ENCODE results near the gene SFSWAP. TPM values are rescaled to one million over a fixed set of nuclear protein-coding genes. Genes with fewer than 3 reads are reported as not detected.
A peak's percentile ranks its signal among the peaks of the same experiment; 100 is the strongest.

SFSWAP gene
- total RNA-seq, 1 experiment from 2014 or later = 68.8 TPM

GRCh38 chr12:131828671-131829355 is 117.9 kb downstream of the SFSWAP start:
- no peaks in the 10 kb centered on the region for H3K36me3 Mint-ChIP-seq (ENCODE audit: insufficient read depth, unreplicated experiment)
- POLR2A ChIA-PET = interaction anchor here (0.7 to 1.1 kb wide), 3 partner anchors 10 to 724 kb away, joined by 3 to 4 read pairs (median 4); no protein-coding TSS in a partner anchor
- no peaks in the 10 kb centered on the region for H3K27me3 Mint-ChIP-seq (ENCODE audit: insufficient read depth, unreplicated experiment)
- no peak for TF ChIP-seq CTCF (IDR thresholded peaks at IDR 0.05; ENCODE audit: unreplicated experiment)
- CTCF ChIA-PET = interaction anchor here (0.6 to 1.4 kb wide), 5 partner anchors 15 to 67 kb away, joined by 3 to 5 read pairs (median 3); no protein-coding TSS in a partner anchor
- peaks cover 13% of the 10 kb centered on the region for H3K4me1 Mint-ChIP-seq (ENCODE audit: insufficient read depth, unreplicated experiment)
- BruUV-seq (replicated peaks) = no TSS peak
- intact Hi-C loops (cut with micrococcal nuclease) = no loop called here
- no peaks in the 10 kb centered on the region for H3K9me3 Mint-ChIP-seq (ENCODE audit: unreplicated experiment)
- DNase-seq (ENCODE audit: unreplicated experiment) = peak; percentile 39
- H3K27ac Mint-ChIP-seq (ENCODE audit: low read depth, unreplicated experiment) = no peak overlapping the region
- peak overlapping the region; percentile 75 for H3K4me3 Mint-ChIP-seq (ENCODE audit: unreplicated experiment)

GRCh38 chr12:131829356-131829747 is 118.5 kb downstream of the SFSWAP start:
- no peak for TF ChIP-seq CTCF (IDR thresholded peaks at IDR 0.05; ENCODE audit: unreplicated experiment)
- DNase-seq (ENCODE audit: unreplicated experiment) = peak; percentile 30
- Mint-ChIP-seq H3K9me3 (ENCODE audit: unreplicated experiment) (no peaks in the 10 kb centered on the region), H3K36me3 (ENCODE audit: insufficient read depth, unreplicated experiment) (no peaks in the 10 kb centered on the region), H3K27ac (ENCODE audit: low read depth, unreplicated experiment) (no peak overlapping the region), H3K4me3 (ENCODE audit: unreplicated experiment) (peak overlapping the region; percentile 75), H3K4me1 (ENCODE audit: insufficient read depth, unreplicated experiment) (peaks cover 11% of the 10 kb centered on the region), H3K27me3 (ENCODE audit: insufficient read depth, unreplicated experiment) (no peaks in the 10 kb centered on the region)
- POLR2A ChIA-PET = interaction anchor here (0.7 to 1.1 kb wide), 2 partner anchors 67 to 725 kb away, joined by 4 read pairs; no protein-coding TSS in a partner anchor
- intact Hi-C loops (cut with micrococcal nuclease) = no loop called here
- CTCF ChIA-PET = interaction anchor here (1.4 kb wide), 1 partner anchor 49 kb away, joined by 5 read pairs; no protein-coding TSS in a partner anchor
- BruUV-seq (replicated peaks) = no TSS peak

GRCh38 chr12:131829791-131830334 is 119.0 kb downstream of the SFSWAP start:
- no peak for TF ChIP-seq CTCF (IDR thresholded peaks at IDR 0.05; ENCODE audit: unreplicated experiment)
- ChIA-PET POLR2A (interaction anchor here (1.0 to 1.1 kb wide), 2 partner anchors 67 to 100 kb away, joined by 3 to 4 read pairs; no protein-coding TSS in a partner anchor), CTCF (interaction anchor here (0.7 to 1.6 kb wide), 3 partner anchors 116 to 913 kb away, joined by 3 to 8 read pairs (median 3); no protein-coding TSS in a partner anchor)
- no peaks in the 10 kb centered on the region for H3K9me3 Mint-ChIP-seq (ENCODE audit: unreplicated experiment)
- intact Hi-C loops (cut with micrococcal nuclease) = loop anchor here (2.0 to 5.0 kb wide), 3 partner anchors 65 to 913 kb away; partner anchors contain the start of gene ULK1
- H3K27ac Mint-ChIP-seq (ENCODE audit: low read depth, unreplicated experiment) = no peak overlapping the region
- H3K36me3 Mint-ChIP-seq (ENCODE audit: insufficient read depth, unreplicated experiment) = no peaks in the 10 kb centered on the region
- DNase-seq (ENCODE audit: unreplicated experiment) = no peak
- no peaks in the 10 kb centered on the region for H3K27me3 Mint-ChIP-seq (ENCODE audit: insufficient read depth, unreplicated experiment)
- BruUV-seq (replicated peaks) = no TSS peak
- H3K4me1 Mint-ChIP-seq (ENCODE audit: insufficient read depth, unreplicated experiment) = peaks cover 7% of the 10 kb centered on the region
- H3K4me3 Mint-ChIP-seq (ENCODE audit: unreplicated experiment) = peak overlapping the region; percentile 75

- no peaks in the 10 kb centered on the region for H3K27me3 Mint-ChIP-seq (ENCODE audit: insufficient read depth, unreplicated experiment)
- H3K9me3 Mint-ChIP-seq (ENCODE audit: unreplicated experiment) = no peaks in the 10 kb centered on the region
- no peak overlapping the region for H3K27ac Mint-ChIP-seq (ENCODE audit: low read depth, unreplicated experiment)
- H3K4me3 Mint-ChIP-seq (ENCODE audit: unreplicated experiment) = peak overlapping the region; percentile 67
- peaks cover 5% of the 10 kb centered on the region for H3K4me1 Mint-ChIP-seq (ENCODE audit: insufficient read depth, unreplicated experiment)
- POLR2A ChIA-PET = interaction anchor here (0.8 to 1.0 kb wide), 3 partner anchors 70 to 120 kb away, joined by 3 read pairs; no protein-coding TSS in a partner anchor
- intact Hi-C loops (cut with micrococcal nuclease) = loop anchor here (2.0 to 5.0 kb wide), 3 partner anchors 64 to 913 kb away; partner anchors contain the start of gene ULK1
- H3K36me3 Mint-ChIP-seq (ENCODE audit: insufficient read depth, unreplicated experiment) = no peaks in the 10 kb centered on the region
- TF ChIP-seq CTCF (IDR thresholded peaks at IDR 0.05; ENCODE audit: unreplicated experiment) = peak; percentile 83
- peak; percentile 80 for DNase-seq (ENCODE audit: unreplicated experiment)
- no TSS peak for BruUV-seq (replicated peaks)
- CTCF ChIA-PET = interaction anchor here (0.6 to 1.6 kb wide), 6 partner anchors 99 to 1137 kb away, joined by 3 to 8 read pairs (median 3); no protein-coding TSS in a partner anchor
Measured at GRCh38 chr12:131830335-131830913, 119.5 kb downstream of the SFSWAP start.

Measured in MCF 10A (cell line).